Raji (cell line): ENCODE measurements around the gene DNAI2.

Experiments
- POLR2A ChIP-seq: IDR thresholded peaks from 2 replicates; pipeline ENCODE4 v1.6.1; 2011; ENCODE audit warnings: low read depth, low read length, control low read depth; ENCODE audit not compliant: insufficient read depth

DNAI2 gene

DNA sequence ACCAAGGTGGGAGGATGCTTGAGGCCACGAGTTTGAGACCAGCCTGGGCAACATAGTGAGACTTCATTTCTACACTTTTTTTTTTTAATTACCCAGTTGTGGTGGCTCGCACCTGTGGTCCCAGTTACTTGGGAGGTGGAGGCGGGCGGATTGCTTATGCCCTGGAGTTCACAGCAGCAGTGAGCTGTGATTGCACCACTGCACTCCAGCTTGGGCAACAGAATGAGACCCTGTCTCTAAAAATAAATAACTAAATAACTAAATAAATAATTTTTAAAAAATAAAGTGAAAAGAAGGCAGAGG lies 9.3 kb downstream of the DNAI2 start:
- no peak for TF ChIP-seq POLR2A

DNA sequence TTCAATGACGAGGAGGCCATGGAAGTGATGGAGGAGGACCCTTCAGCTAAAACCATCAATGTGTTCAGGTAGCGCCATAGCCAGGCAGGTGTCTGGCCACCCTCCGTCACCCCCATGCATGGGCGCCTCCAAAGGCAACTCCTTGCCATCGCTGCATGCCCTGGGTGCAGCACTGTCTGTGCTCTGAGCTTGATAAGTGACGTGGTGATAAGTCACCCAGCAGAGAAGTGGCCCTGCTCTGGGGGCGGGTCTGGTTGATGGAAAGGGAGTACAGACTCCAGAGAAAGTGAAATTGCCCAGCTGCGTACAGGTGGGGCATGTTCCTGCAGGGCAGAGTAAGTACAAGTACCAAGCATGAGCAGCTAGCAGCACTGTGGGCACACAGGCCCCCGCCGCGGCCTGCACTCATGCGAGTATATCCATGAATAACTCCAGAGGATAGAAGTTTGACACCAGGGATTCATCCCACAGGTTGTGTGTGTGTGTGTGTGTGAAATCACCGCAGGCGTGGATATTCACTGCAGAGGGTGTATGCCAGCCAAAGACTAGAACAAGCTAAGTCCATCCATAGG lies 13.1 kb downstream of the DNAI2 start:
- TF ChIP-seq POLR2A: no peak

DNA sequence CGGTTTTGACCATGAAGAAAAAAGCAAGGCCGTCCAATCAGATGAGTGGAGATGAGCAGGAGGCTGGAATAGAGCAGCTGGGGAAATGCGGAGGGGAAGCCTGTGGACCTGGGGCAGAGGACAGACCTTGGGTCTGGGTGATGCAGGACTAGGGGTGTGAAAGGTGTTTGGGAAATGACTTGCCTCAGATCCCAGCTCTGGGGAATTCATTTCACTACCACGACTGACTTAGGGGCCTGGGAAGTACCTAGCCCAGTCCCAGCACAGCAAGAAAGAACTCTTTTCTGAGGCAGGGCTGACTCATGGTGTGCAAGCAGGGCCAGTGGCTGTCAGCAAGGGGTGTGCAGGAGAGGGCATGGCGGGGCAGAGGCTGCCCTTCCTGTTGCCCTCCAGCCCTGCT lies 14.8 kb downstream of the DNAI2 start:
- no peak for TF ChIP-seq POLR2A

DNA sequence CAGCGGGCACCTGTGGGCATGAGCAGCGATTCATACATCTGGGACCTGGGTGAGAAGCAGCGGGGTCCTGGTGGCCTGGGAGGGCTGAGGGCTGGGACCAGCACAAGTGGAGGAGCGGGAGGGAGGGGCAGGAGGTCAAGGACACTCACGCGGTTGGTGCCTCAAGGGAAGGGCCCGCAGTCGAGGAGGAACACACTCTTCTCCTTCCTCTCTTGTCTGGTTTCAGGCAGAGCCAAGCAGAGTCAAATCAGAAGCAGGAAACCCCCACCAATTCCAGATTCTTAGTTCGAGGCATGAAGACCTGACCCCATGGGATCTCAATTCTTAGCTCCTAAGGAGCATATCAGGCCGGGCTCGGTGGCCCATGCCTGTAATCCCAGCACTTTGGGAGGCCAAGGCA lies 15.7 kb downstream of the DNAI2 start:
- no peak for TF ChIP-seq POLR2A

DNA sequence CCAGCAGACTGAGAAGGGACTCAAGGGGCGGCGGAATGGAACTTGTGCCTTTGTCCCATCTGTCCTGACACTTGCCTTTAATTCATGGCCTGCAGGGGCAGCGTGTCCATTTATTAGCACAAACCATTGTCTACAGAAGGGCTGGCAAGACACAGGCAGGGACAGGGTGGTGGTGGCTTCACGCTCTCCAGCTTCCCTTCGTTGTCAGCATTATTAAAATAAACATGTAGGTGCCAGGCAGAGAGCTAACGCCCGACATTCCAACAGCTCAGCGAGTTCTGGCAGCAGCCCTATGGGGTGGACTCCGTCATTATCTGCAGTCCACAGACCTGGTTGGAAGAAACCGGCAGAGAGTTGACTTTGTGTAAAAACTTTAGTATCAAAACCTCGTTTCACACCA lies 16.3 kb downstream of the DNAI2 start:
- no peak for TF ChIP-seq POLR2A

DNA sequence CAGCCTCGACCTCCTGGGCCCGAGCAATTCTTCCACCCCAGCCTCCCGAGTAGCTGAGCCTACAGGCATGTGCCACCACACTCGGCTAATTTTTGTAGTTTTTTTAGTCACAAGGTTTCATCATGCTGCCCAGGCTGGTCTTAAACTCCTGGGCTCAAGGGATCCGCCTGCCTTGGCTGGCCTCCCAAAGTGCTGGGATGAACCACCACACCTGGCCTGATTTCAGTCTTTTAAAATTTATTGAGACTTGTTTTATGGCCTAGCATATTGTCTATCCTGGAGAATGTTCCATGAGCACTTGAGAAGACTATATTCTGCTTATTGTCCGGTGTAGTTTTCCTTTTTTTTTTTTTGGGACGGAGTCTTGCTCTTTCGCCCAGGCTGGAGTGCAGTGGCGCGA lies 18.5 kb downstream of the DNAI2 start:
- no peak for TF ChIP-seq POLR2A

DNA sequence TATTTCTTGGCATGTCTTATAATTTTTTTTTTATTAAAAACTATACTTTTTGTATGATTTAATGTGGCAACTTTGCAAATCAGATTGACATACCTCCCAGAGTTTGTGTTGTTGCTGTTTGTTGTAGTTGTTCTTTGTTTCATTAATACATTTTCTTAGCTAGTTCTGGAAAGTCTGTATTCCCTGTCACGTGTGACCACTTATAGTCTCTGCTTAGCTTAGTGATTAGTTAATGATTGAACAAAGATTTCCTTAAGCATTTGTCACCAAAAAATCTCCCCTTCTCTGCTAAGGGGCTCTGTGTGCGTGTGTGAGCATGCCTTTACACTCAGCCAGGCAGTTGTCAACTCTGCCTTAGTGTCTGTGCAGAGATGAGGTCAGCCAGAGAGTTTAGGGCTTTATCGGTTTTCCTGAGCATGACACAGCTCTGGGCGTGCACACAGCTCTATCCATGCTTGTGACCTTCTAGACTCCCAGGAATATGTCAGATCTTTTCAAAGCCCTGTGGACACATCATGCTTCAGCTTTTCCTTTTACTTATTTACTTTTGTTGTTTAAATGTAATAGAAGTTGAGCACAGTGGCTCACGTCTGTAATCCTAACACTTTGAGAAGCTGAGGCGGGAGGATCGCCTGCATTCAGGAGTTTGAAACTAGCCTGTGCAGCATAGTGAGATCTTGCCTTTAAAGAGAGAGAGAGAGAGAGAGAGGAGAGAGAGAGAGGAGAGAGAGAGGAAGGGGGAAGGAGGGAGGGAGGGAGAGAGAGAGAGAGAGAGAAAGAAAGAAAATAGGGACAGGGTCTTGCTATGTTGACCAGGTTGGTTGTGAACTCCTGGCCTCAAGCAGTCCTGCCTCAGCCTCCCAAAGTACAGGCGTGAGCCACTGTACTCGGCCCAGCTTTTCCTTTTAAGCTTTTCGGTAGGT lies 21.9 kb downstream of the DNAI2 start:
- TF ChIP-seq POLR2A: no peak

DNA sequence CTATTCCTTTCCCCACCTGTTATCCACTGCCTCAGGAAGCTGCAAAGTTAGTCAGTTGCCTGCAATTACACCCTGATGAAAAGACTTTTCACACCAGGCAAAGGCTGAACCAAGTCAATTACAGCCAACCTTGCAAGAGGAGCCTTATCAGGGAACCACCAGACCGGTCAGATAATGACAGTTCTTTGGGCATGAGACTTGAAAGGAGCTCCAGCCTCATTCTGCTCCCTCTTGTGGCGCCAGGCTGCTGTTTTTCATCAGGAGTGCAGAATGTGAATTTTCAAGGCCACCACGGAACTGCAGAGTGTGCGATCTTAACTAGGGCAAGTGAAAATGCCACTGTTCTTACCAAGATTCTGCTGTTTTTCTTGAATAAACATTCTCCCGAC lies 22.5 kb downstream of the DNAI2 start:
- no peak for TF ChIP-seq POLR2A

DNA sequence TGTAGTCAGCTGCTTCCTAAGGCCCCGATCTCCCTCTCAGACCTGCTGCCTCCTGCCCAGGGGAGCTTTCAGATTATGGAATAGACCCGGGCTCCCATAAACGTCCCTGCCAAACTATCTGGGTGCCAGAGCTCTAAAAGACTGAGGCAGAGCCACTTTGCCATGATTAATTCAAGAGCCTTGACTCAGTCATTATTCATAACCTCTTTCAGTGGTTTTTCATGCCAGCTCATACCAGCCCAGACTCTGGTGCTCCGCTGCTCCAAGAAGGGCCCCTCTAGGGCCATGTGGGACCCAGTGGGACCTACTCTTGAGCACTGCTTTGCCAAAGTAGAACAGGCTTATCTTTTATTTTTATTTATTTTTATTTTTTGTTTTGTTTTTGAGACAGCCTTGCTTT lies 23.9 kb downstream of the DNAI2 start:
- TF ChIP-seq POLR2A: no peak

DNA sequence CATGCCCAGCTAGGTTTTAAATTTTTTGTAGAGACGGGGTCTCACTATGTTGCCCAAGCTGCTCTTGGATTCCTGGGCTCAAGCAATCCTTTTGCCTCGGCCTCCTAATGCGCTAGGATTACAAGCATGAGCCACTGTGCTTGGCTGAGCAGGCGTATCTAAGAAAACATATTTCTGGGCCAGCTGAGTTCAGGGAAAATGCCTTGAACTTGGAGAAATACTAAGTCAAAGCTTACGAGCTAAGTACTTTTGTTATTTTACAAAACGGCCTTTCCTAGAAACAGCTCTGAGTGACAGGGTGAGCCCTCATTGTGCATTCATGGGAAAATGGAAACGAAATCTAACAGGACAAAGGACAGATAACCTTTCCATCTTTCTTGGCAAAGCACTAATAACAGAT lies 24.7 kb downstream of the DNAI2 start:
- TF ChIP-seq POLR2A: no peak

DNA sequence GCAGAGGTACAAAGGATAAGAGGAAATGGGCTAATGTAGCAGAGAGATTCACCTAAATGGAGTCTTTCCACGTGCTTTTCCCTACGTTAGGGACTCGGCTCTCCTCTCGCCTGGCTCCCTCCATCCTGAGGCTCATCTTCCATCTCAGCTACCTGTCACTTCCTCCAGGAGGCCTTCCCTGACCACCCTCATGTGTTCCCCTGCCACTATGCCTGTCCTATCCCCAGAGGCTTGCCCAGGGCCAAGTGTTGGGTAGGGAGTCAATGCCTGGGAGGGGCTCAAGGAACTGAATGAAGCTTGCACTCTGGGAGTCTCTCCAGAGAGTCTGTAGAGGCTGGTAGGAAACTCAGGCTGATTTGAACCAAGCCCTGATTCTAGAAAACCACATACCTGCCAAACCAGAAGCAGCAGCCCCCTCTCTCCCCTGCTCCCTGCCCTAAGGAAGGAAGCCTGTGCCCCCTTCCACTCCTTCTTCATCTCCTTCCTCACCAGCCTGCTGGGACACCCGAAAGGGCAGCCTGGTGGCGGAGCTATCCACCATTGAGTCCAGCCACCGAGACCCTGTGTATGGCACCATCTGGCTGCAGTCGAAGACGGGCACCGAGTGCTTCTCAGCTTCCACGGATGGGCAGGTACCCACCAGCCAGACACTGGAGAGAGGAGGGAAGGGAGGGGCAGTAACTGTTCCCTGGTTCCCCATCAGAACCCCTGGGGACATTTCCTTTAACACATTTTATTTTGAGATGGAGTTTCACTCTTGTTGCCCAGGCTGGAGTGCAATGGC lies 25.4 kb downstream of the DNAI2 start:
- no peak for TF ChIP-seq POLR2A

DNA sequence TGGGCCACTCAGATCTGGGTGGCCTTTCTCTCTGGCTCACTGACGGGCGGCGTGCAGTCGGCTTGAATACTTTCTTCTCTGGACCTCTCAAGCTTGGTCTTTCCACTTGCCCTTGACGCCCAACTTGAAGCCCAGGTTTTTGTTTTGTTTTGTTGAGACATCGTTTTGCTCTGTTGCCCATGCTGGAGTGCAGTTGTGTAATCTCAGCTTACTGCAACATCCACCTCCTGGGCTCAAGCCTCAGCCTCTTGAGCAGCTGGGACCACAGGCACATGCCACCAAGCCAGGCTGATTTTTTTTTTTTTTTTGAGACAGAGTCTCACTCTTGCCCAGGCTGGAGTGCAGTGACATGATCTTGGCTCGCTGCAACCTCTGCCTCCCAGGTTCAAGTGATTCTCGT lies 29.3 kb downstream of the DNAI2 start:
- TF ChIP-seq POLR2A: no peak

DNA sequence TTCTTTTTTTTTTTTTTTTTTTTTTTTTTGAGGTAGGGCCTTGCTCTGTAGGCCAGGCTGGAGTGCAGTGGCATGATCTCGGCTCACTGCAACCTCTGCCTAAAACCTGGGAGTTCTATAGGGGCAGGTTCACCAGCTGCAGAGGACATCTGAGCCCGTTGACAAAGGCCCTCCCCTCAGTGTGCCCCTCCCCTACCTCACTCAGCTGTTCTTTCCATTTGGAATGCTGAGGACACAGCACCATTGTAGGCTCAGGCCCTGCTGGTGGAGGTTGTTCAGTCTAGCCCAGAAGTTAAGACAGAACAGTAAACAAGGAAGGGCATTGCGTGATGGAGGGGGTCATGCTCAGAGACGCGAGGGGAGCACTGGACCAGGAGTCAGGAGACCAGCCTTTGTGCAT lies 30.1 kb downstream of the DNAI2 start:
- TF ChIP-seq POLR2A: no peak

DNA sequence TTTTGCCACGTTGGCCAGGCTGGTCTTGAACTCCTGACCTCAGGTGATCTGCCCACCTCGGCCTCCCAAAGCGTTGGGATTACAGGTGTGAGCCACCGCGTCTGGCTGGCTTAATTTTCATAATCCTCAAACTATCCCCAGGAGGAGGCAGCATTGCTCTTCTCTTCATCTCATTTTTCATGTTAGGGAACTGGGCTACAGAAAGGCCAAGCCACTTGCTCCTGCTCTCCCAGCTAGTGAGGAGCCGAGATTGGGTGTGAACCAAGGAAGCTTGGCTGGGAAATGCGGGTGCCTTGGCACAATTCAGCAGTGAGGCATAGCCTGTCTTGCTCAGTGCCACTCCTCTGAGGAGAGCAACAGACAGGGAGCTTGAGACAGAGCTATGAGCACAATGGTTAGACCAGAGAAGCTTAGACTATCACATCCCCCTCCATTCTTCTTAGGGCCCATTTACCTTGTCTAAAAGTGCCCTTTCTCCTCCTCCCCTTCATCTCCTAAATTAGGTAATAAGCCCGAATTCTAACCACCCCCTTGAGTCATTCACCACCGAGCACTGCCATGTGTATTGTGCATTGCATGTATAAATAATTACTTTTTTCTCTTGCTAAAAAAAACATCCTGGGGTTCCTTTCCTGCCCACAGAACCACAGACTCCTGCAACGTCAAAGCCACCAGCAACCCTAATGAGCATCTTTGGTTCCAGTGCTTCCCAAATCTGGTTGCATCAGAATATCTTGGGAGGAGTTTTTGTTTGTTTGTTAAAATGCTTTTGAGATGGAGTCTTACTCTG lies 32.0 kb downstream of the DNAI2 start:
- TF ChIP-seq POLR2A: no peak
